ENCODE results near the gene SLC39A11.

SLC39A11 gene

DNA sequence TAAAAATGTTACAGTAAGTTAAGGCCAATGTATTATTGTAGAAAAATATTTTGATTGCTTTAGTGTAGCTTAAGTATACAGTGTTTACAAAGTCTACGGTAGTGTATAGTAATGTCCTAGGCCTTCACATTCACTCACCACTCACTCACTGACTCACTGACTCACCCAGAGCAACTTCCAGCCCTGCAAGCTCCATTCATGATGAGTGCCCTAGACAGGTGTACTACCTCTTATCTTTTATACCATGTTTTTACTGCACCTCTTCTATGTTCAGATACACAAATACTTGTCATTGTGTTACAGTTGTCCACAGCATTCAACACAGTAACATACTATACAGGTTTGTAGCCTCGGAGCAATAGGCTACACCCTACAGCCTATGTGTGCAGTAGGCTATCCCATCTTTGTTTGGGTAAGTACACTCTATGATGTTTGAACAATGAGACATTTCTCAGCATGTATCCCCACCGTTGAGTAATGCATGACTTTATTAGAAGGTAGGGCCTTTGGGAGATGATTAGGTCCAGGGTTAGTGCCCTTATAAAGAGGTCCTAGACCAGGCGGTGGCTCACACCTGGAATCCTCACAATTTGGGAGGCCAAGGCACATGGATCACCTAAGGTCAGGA lies 117.8 kb downstream of the SLC39A11 start:
- ATAC-seq: no peak
- no peak for TF ChIP-seq CSDC2 (CRISPR knock-in tag; IDR thresholded peaks at IDR 0.05)
- no peak for TF ChIP-seq ZNF70 (CRISPR knock-in tag; IDR thresholded peaks at IDR 0.05)
- TF ChIP-seq, protein P1, sequence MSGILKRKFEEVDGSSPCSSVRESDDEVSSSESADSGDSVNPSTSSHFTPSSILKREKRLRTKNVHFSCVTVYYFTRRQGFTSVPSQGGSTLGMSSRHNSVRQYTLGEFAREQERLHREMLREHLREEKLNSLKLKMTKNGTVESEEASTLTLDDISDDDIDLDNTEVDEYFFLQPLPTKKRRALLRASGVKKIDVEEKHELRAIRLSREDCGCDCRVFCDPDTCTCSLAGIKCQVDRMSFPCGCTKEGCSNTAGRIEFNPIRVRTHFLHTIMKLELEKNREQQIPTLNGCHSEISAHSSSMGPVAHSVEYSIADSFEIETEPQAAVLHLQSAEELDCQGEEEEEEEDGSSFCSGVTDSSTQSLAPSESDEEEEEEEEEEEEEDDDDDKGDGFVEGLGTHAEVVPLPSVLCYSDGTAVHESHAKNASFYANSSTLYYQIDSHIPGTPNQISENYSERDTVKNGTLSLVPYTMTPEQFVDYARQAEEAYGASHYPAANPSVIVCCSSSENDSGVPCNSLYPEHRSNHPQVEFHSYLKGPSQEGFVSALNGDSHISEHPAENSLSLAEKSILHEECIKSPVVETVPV (CRISPR knock-in tag; IDR thresholded peaks at IDR 0.05): no peak

DNA sequence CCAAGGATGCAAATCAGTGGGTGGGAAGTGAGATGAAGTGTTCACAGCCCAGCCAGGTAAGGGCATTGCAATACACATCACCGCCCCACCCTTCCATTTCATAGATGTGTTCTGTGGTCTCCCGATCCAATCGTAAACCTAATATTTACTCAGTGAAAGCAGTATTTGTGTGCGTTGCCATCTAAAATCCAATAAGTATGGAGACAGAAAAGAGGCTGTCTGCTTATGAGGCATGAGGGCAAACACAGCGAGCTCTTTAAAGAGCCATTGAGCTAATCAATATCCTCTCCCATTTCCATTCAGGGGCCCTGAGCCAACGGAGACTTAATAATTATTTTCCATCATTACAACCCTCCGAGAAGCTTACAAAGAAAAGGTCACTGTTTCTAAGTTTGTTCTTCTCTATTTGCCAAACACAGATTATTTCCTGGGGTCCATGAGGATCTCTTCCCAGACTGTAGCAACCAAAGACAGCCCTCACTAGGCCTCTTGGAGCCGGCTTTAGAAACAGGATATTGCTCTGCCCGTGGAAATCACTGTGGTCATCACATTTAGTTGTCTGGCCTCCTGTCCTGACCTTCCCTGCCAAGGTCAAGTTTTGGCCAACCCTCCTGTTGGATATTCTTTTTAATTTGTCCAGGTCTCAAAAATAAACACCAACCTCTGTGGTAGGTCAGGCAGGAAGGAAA lies 120.1 kb downstream of the SLC39A11 start:
- no peak for ATAC-seq
- TF ChIP-seq ZNF8 (CRISPR knock-in tag; IDR thresholded peaks at IDR 0.05) (no peak), OSR1 (CRISPR knock-in tag; IDR thresholded peaks at IDR 0.05) (no peak), TOX (CRISPR knock-in tag; IDR thresholded peaks at IDR 0.05; ENCODE audit: borderline replicate concordance) (no peak), ZFP30 (CRISPR knock-in tag; IDR thresholded peaks at IDR 0.05) (no peak), ZC3H10 (CRISPR knock-in tag; IDR thresholded peaks at IDR 0.05) (no peak), ZNF565 (CRISPR knock-in tag; conservative IDR thresholded peaks at IDR 0.05; ENCODE audit: low read depth) (no peak), ESRRG (CRISPR knock-in tag; IDR thresholded peaks at IDR 0.05) (no peak)
- TF ChIP-seq, protein P2, sequence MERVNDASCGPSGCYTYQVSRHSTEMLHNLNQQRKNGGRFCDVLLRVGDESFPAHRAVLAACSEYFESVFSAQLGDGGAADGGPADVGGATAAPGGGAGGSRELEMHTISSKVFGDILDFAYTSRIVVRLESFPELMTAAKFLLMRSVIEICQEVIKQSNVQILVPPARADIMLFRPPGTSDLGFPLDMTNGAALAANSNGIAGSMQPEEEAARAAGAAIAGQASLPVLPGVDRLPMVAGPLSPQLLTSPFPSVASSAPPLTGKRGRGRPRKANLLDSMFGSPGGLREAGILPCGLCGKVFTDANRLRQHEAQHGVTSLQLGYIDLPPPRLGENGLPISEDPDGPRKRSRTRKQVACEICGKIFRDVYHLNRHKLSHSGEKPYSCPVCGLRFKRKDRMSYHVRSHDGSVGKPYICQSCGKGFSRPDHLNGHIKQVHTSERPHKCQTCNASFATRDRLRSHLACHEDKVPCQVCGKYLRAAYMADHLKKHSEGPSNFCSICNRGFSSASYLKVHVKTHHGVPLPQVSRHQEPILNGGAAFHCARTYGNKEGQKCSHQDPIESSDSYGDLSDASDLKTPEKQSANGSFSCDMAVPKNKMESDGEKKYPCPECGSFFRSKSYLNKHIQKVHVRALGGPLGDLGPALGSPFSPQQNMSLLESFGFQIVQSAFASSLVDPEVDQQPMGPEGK (CRISPR knock-in tag; IDR thresholded peaks at IDR 0.05; ENCODE audit: borderline replicate concordance): no peak

DNA sequence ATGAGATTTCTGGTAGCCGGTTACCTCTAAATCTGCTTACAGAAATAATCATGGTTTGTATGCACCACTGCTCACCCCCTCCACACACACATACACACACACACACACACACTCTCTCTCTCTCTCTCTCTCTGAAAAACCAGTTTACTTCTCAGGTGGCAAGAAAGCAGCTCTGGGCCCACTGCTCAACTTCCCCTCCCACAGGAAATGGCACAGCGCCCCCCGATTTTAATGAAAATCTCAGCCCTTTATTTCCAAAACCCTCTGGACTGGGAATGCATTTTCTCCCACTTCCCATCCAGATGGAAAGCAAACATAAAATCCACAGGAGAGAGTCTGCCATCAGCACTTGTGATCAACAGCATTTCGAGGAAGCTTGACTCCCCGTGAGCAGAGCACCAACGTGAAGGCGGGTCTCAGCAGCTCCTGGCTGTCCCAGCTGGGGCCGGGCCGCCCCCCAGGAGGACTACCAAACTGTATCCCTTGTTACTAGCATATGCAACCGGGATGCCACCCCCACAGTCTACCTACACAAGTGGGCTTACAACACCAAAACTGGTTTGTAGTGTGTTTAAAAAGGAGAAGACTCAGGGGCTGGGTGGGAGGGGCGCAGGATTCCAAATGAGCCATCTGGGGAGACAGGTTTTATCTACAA lies 121.1 kb downstream of the SLC39A11 start:
- ATAC-seq: no peak
- TF ChIP-seq ESRRG (CRISPR knock-in tag; IDR thresholded peaks at IDR 0.05) (no peak), ZFP30 (CRISPR knock-in tag; IDR thresholded peaks at IDR 0.05) (no peak), ZC3H10 (CRISPR knock-in tag; IDR thresholded peaks at IDR 0.05) (no peak), ZNF70 (CRISPR knock-in tag; IDR thresholded peaks at IDR 0.05) (no peak), CSDC2 (CRISPR knock-in tag; IDR thresholded peaks at IDR 0.05) (no peak), GLIS3 (CRISPR knock-in tag; IDR thresholded peaks at IDR 0.05) (no peak), OSR1 (CRISPR knock-in tag; IDR thresholded peaks at IDR 0.05) (no peak)
- TF ChIP-seq, protein P2 (CRISPR knock-in tag; IDR thresholded peaks at IDR 0.05; ENCODE audit: borderline replicate concordance): no peak
- TF ChIP-seq, protein P3, sequence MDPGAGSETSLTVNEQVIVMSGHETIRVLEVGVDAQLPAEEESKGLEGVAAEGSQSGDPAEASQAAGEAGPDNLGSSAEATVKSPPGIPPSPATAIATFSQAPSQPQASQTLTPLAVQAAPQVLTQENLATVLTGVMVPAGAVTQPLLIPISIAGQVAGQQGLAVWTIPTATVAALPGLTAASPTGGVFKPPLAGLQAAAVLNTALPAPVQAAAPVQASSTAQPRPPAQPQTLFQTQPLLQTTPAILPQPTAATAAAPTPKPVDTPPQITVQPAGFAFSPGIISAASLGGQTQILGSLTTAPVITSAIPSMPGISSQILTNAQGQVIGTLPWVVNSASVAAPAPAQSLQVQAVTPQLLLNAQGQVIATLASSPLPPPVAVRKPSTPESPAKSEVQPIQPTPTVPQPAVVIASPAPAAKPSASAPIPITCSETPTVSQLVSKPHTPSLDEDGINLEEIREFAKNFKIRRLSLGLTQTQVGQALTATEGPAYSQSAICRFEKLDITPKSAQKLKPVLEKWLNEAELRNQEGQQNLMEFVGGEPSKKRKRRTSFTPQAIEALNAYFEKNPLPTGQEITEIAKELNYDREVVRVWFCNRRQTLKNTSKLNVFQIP (CRISPR knock-in tag; IDR thresholded peaks at IDR 0.05; ENCODE audit: borderline replicate concordance, low read depth): no peak

DNA sequence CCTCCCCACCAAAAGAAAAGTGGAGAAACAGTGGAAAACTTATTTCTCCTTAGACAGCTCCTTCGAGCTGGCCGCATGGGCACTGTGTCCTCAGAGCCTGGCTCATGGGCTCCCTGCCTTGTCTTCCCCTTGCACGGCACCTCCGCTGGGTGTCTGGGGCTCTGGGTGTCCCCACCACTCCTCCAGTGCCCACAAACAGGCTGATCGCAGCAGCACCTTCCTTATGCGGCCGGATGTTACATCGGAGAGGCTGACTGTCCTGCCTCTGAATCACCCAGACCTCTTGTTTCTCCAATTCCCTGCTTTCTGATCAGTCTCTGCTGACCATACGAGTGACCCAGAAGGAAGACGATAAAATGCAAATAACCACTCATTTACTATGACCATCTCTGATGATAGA lies 121.7 kb downstream of the SLC39A11 start:
- ATAC-seq: no peak
- TF ChIP-seq, protein P1 (CRISPR knock-in tag; IDR thresholded peaks at IDR 0.05): no peak
- no peak for TF ChIP-seq ISL1 (CRISPR knock-in tag; IDR thresholded peaks at IDR 0.05)
- TF ChIP-seq ZNF70 (CRISPR knock-in tag; IDR thresholded peaks at IDR 0.05): no peak
- no peak for TF ChIP-seq ZNF8 (CRISPR knock-in tag; IDR thresholded peaks at IDR 0.05)
- no peak for TF ChIP-seq GLIS3 (CRISPR knock-in tag; IDR thresholded peaks at IDR 0.05)
- TF ChIP-seq CSDC2 (CRISPR knock-in tag; IDR thresholded peaks at IDR 0.05): no peak
- no peak for TF ChIP-seq TOX (CRISPR knock-in tag; IDR thresholded peaks at IDR 0.05; ENCODE audit: borderline replicate concordance)
- no peak for TF ChIP-seq ARNTL (CRISPR knock-in tag; IDR thresholded peaks at IDR 0.05; ENCODE audit: borderline replicate concordance, low read depth)
- TF ChIP-seq, protein P4, sequence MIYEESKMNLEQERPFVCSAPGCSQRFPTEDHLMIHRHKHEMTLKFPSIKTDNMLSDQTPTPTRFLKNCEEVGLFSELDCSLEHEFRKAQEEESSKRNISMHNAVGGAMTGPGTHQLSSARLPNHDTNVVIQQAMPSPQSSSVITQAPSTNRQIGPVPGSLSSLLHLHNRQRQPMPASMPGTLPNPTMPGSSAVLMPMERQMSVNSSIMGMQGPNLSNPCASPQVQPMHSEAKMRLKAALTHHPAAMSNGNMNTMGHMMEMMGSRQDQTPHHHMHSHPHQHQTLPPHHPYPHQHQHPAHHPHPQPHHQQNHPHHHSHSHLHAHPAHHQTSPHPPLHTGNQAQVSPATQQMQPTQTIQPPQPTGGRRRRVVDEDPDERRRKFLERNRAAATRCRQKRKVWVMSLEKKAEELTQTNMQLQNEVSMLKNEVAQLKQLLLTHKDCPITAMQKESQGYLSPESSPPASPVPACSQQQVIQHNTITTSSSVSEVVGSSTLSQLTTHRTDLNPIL (CRISPR knock-in tag; IDR thresholded peaks at IDR 0.05; ENCODE audit: low read depth): no peak
- TF ChIP-seq ZC3H10 (CRISPR knock-in tag; IDR thresholded peaks at IDR 0.05): no peak
- TF ChIP-seq ZNF565 (CRISPR knock-in tag; conservative IDR thresholded peaks at IDR 0.05; ENCODE audit: low read depth): no peak
- no peak for TF ChIP-seq SNAI2 (CRISPR knock-in tag; IDR thresholded peaks at IDR 0.05)
- no peak for TF ChIP-seq OSR1 (CRISPR knock-in tag; IDR thresholded peaks at IDR 0.05)
- no peak for TF ChIP-seq PPARA (CRISPR knock-in tag; IDR thresholded peaks at IDR 0.05; ENCODE audit: borderline replicate concordance)
- TF ChIP-seq TCF4 (CRISPR knock-in tag; IDR thresholded peaks at IDR 0.05; ENCODE audit: borderline replicate concordance): no peak
- TF ChIP-seq ESRRG (CRISPR knock-in tag; IDR thresholded peaks at IDR 0.05): no peak
- TF ChIP-seq, protein P3 (CRISPR knock-in tag; IDR thresholded peaks at IDR 0.05; ENCODE audit: borderline replicate concordance, low read depth): no peak
- no peak for TF ChIP-seq ZFP3 (CRISPR knock-in tag; IDR thresholded peaks at IDR 0.05)
- TF ChIP-seq BACH2 (CRISPR knock-in tag; IDR thresholded peaks at IDR 0.05; ENCODE audit: borderline replicate concordance): no peak

Data from SK-N-SH treated with all-trans-retinoic acid at 6 μM for 48 hours (cell line).